GM21576 (cell line): ENCODE measurements around the gene CCDC88C.

Experiments
- ATAC-seq: cut with Tn5 transposase; IDR thresholded peaks from one replicate; pipeline ENCODE4 v1.9.1; 2021; ENCODE audit warnings: mild to moderate bottlenecking, moderate library complexity; ENCODE audit not compliant: unreplicated experiment

Gene CCDC88C

DNA sequence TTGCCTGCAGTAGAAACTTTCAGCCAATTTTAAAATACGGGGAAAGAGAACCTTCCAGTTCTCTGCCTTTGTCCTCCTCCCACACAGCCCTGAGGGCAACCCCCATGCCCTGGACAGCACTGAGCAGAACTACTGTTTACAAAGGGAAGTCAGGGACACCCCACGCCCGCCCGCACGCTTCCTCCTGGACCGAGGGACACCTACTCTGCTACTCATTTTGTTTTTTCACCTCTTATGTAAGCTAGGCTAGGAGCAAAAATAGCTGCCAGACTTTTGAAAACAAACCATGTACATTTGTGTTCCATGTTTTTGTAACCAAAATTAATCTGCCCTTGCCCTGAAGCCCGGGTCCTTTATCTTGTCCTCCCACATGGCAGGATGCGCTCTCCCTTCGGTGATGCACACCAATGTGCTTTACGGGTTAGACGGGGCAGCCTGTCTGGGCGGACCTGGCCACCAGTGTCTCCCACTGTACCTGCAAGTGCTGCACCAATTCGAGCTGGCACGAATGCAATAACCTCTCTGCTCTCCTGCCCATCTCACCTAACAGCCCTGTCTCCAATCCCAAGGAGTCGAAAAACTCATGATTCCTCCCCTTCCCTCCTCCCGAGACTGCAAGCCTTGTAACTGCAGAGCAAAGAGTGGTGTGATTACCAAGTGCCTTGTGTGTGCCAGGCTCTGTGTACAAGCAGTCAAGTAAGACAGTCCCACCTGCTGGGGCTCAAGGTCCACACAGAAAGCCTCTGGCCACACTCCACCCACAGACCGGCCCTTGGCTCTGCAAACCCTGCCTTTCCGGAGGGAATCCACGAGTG, 85.2 kb downstream of the CCDC88C start:
- ATAC-seq = no peak

DNA sequence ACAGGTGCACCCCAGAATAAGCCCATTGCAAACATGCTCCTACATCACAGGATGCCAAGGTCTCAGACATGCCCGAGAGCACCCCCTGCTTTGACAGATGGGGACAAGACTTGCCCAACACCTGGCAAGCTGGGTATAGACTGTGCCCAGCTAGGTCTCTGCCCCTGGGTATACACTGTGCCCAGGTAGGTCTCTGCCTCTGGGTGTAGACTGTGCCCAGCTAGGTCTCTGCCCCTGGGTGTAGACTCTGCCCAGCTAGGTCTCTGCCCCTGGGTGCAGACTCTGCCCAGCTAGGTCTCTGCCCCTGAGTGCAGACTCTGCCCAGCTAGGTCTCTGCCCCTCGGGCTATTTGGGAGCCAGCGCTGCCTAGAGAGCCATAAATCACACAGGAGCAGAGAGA, 85.9 kb downstream of the CCDC88C start:
- ATAC-seq = no peak

DNA sequence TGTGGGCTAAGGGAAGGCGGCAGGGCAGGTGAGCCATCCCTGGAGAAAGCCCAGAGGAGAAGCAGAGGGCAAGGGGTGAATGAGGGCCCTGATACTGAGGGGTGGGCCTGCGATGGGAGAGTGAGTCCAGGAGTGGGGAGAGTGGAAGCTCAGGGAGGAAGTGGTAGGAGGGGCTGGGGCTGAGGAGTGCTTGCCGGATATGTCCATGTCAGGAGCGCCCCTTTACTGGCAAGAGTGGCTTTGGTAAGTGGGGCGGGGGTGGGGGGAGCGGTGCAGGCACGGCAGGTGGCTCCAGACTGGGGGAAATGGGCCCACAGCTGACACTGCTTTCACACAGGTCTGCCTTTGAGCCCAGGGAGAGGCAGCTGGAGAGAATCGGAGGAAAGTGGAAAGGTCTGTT, 86.8 kb downstream of the CCDC88C start:
- ATAC-seq = no peak

DNA sequence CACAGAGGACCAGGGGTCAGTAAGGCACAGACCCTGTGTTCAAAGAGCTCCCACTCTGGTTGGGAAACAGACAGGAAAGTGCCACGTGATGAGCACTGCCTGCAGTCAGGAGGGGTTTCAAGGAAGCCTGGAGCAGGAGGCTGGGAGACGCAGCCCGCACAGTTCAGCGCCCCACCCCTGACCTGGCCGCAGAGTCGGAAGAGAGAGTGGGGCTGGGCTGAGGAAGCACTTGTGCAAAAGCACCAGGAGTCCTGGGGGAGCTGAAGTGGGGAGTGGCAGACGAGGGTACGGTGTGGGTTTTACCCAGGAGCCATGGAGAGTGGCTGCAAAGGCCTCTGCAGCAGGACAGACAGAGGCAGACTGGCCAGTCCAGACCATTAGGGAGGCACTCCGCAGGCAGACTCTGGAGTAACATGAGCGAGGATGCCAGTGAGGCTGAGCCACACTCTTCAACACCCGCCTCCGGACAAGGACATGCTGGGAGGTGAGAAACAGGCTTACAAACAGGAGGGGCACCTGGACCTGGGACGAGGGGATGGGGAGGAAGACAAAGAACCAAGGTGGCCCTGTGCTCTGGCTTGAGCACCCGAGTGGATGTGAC, 87.4 kb downstream of the CCDC88C start:
- no peak for ATAC-seq

DNA sequence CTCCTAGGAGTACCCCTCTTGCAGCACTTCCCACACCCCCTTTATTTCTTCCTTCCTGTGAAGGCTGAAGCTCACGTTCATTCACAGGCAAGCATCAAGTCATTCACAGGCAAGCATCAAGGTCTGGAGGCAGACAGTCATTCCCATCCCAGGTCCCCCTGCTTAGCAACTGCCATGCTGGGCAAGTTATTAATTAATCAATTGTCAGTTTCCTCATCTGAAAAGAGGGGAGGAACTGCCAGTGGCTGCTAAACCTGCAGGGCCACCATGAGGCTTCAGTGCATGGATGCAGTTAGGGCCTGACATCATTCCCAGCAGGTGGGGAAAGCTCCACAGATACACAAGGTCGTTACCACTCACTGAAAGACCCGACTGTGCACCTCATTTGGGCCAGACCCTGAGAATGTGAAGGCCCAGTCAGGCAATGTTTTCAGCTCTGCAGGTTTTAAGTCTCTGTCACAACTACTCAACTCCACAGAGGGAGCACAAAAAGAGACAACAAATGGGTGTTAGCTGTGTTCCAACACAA, 88.1 kb downstream of the CCDC88C start:
- no peak for ATAC-seq

DNA sequence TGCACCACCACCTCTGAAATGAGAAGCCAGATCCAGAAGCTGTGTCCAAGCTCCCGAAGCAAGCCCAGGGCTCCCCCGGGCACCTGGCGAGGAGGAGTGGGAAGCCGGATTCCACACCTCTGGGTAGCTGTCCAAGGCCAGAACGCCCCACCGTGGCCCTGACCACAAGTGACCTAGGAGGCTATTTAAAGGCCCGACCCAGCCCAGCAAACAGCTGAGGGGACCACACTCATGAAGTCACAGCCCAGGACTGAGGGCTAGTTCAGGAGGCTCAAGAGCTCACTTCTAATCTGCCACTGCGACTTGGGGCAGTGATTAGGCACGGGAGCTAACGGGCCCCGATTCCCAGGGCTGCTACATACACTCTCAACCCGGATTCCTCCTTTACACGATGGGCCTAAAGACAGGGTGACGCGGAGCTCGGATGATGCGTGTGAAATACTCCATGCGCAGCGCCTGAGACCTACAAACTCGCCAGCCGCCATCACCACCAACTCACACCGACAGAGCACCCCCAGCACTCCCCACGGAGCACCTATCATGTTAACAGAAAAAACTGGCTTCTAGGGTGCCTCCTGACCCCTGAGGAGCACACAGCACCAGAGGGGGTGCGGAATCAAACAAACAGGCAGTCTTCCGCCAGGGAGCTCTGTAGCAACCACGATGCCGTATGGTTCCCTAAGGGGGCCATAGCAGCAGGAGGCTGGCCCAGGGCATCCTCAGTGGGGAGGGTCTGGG, 89.1 kb downstream of the CCDC88C start:
- ATAC-seq = no peak

- no peak for ATAC-seq
Observed at GRCh38 chr14:91327661-91328312, 89.8 kb downstream of the CCDC88C start.

- ATAC-seq = no peak
Observed at GRCh38 chr14:91327250-91327595, 90.4 kb downstream of the CCDC88C start.

DNA sequence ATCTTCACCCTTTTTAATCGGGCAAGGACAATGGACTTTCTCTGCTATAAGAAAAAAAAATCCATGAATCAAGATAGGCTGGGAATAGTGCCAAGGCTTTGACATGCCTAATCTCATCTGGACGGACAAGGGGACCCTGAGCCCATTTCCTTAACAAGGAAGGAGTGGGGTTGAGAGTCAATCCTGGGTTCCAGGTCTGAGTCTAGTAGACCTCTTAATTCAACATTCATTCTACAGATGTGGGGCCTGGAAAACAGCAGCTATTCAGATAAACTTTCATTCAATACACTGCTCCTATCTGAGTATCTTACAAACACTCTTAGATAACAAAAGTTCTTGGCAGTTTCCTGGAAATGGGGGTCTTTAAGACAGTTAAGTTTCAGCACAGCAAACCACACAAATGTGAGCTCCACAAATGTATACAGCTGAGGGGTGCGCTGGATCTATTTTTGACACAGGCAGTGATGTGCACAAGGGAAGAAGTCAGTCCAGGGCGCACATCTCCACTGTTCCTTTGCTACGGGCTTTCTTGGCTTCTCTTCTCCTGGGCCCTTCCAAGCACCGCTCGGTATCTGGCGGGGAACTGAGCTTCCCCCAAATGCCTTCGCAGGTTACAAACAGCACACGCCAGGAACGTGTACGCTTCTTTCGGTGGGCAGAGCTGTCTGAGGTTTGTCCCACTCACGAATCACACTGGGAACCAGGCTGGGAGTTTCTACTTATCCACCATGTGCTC, 90.9 kb downstream of the CCDC88C start:
- ATAC-seq = no peak

DNA sequence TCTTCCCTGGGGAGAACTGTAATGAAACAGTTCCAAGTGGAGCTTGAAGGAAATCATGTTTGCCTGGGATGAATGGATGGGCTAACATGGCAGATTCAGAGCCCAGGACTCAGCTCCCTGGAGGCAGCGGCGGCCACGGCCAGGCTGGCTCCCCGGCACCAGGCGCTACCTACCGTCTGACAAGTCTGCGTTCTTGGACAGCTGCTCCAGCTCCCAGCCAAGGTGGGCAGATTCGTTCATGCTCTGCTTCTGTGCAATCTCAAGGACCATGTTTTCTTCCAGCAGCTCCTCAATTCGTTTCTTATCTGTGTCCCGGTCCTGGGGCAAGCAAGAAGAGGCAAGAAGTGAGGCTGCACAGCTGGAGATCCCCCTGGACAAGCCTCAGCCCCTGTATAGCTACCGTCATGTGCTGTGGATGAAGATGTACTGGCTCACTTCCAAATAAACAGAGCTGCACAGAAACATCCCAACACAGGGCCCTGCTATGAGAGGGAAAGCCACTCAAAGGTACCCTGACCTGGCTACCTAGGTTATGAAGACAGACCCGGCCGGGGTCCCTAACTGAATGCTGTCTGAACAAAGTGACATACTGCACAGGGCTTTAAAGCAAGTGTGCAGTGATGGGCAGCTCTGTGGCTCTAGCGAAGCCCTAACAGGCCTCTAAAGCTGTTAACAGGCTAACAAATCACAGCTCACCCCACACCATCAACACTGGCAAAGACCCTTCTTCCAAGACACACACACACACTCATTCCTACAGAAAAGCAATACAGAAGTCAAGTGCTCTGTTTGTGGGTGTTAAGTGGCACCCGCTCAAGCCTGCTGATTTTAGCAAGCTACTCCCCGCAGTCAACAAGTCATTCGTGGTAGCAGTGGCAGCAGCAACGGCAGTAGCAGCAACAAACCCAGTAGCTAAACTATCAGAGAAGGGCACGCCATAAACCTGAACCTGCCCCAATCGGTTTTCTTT, 92.7 kb downstream of the CCDC88C start:
- no peak for ATAC-seq

GRCh38 chr14:91323671-91324605, 93.7 kb downstream of the CCDC88C start:
- ATAC-seq = peak; percentile 72

DNA sequence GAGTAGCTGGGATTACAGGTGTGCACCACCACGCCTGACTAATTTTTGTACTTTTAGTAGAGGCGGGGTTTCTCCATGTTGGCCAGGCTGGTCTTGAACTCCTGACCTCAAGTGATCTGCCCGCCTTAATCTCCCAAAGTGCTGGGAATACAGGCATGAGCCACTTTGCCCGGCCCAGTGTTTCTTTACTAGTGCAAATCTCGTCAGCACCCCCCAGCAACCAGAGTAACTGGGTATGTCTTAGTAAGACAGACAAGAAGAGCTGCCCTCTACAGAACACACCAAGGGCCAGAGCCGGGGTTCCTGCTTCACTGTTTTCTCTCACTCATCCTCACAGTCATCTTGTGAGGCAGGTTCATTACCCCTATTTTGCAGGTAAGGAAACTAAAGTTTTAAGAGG, 94.6 kb downstream of the CCDC88C start:
- ATAC-seq = no peak

DNA sequence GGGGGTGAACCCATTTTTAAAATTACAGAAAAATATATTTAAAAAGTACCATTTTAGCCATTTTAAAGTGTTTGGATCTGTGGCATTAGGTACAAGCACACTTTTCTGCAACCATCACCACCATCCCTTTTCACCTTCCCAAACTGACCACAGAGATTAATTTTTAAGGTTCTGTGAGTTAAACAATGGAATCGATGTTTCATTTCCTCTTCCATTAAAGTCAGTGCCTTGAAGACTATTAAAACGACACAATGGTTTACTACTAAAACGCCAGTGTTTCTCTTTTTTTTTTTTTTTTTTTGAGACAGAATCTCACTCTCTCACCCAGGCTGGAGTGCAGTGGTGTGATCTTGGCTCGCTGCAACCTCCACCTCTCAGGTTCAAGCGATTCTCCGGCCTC, 95.0 kb downstream of the CCDC88C start:
- ATAC-seq = no peak

DNA sequence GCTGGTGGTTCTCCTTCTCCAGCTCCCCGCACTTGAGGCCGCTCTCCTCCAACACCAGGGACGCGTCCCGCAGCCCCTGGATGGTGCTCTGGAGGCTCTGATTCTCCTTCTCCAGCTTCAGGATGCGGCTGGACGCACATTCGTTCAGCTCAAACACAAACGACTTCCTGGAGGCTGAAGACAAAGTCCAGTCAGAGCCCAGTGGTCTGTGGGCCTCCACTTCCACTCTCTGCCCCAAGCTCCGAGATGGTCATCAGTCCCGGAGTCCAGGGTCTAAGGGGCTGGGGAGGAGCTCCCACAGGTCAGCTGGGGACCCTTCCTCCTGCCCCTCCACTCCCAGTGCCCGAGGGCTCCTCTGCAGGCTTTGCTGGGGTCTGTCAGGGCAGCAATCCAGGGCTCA, 96.5 kb downstream of the CCDC88C start:
- ATAC-seq = no peak

DNA sequence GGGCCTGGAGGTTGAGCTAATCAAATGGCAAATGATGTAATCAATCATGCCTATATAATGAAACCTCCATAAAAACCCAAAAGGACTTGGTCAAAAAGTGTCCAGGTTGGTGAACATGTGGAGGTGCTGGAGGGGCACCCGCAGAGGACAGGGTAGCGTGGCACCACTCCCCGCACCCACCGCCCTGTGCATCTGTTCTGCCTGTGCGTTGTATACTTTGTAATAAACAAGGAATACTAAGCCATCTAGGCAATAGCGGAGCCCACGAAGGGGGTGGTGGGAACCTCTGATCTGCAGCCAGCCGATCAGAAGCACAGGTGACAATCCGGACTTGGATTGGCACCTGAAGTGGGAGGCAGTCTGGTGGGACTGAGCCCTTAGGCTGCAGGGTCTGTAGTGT, 97.4 kb downstream of the CCDC88C start:
- ATAC-seq = no peak

DNA sequence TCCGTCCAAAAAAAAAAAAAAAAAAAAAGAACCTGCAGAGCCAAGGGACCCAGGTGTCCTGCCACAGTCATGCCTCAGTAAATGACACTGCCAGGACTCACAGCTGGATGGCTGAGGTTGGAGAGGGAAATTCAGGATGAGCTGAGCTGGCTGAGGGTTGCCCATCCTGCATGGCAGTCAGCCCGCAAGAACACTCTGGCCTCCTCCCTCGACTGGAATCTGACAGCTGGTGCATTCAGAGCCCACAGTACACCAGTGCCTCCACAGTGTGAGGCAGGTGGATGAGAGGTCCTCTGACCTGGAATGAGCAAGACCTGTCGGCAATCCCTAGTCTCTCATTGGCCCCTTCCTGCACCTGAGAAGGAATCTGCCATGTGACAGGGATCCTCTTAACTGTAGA, 98.7 kb downstream of the CCDC88C start:
- no peak for ATAC-seq

DNA sequence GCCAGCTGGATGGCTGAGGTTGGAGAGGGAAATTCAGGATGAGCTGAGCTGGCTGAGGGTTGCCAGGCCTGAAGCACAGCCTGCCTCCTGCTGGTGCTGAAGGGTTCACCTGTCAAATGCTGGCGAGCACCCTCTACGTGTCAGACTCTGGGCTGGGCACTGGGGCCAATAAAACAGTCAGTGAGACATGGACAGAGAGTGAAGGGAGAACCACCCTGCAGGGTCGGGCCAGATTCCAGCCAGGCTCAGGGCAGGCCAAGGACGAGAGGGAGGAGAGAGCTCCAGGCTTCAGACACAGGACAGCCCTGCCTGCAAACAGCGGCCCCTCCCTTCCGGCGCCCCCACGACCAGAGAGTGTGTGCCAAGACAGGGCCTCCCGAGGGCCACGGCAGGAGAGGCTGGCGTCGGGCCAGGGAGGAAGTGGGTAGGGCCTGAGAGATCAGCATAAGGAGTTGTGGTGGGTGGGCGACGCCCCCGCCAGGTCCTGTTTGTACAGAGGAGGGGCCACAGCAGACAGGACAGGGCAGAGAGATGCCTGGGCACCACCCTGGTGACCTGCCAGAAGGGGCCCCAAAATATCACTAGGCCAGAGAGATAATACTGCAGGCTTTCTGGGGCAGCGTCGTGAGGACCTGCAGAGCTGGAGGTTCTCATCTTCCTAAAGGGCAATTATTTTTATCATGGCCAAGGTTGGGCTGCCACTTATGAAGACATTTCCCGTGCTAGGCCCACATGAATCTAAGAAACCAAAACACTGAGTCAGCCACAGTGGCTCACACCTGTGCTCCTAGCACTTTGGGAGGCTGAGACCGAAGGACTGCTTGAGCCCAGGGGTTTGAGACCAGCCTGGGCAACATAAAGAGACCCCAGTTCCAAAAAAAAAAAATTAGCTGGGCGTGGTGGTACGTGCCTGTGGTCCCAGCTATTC, 100.0 kb downstream of the CCDC88C start:
- ATAC-seq = no peak
